ENCODE data around the gene LRRN1.
"Not testable (repeated sequence)": the region's sequence is repeated elsewhere in the genome, so short reads cannot be mapped to it uniquely, and the experiment has no call there.

The LRRN1 gene

GRCh38 chr3:3815206-3815605, 16.0 kb downstream of the LRRN1 start:
- no peak for DNase-seq

GRCh38 chr3:3816034-3816433, 16.8 kb downstream of the LRRN1 start:
- no peak for DNase-seq

- no peak for DNase-seq
These were observed 18.6 kb downstream of the LRRN1 start for GRCh38 chr3:3817865-3818264.

- DNase-seq, result no peak
These were observed 22.5 kb downstream of the LRRN1 start for GRCh38 chr3:3821777-3822176.

- no peak for DNase-seq
These were observed 25.8 kb downstream of the LRRN1 start for GRCh38 chr3:3825035-3825434.

GRCh38 chr3:3826521-3826920, 27.3 kb downstream of the LRRN1 start:
- DNase-seq, result no peak

- no peak for DNase-seq
These were observed 27.9 kb downstream of the LRRN1 start for GRCh38 chr3:3827111-3827510.

- not testable (repeated sequence) for DNase-seq
These were observed 29.2 kb downstream of the LRRN1 start for GRCh38 chr3:3828417-3828816.

GRCh38 chr3:3836845-3837244, 37.6 kb downstream of the LRRN1 start:
- DNase-seq, result no peak

GRCh38 chr3:3842356-3842755, 43.1 kb downstream of the LRRN1 start:
- DNase-seq, result no peak

- no peak for DNase-seq
These were observed 49.0 kb downstream of the LRRN1 start for GRCh38 chr3:3847994-3848922.

- no peak for DNase-seq
These were observed 49.7 kb downstream of the LRRN1 start for GRCh38 chr3:3848923-3849275.

GRCh38 chr3:3851621-3852323, 52.5 kb downstream of the LRRN1 start:
- DNase-seq, result no peak

- no peak for DNase-seq
These were observed 54.3 kb downstream of the LRRN1 start for GRCh38 chr3:3853544-3853943.

GRCh38 chr3:3855056-3855455, 55.8 kb downstream of the LRRN1 start:
- no peak for DNase-seq

- DNase-seq, result no peak
These were observed 61.0 kb downstream of the LRRN1 start for GRCh38 chr3:3860235-3860634.

- no peak for DNase-seq
These were observed 63.3 kb downstream of the LRRN1 start for GRCh38 chr3:3862534-3862933.

GRCh38 chr3:3875491-3875890, 76.3 kb downstream of the LRRN1 start:
- no peak for DNase-seq

- DNase-seq, result no peak
These were observed 81.8 kb downstream of the LRRN1 start for GRCh38 chr3:3881050-3881449.

GRCh38 chr3:3887311-3887710, 88.1 kb downstream of the LRRN1 start:
- DNase-seq, result not testable (repeated sequence)

- DNase-seq, result no peak
These were observed 94.4 kb downstream of the LRRN1 start for GRCh38 chr3:3893590-3893989.

Measured in NCI-H1092 (cell line).